Central memory CD4-positive, alpha-beta T cell (primary cell): ENCODE data around the gene JADE3.
"Not testable (repeated sequence)": the region's sequence is repeated elsewhere in the genome, so short reads cannot be mapped to it uniquely, and the experiment has no call there.

ENCODE experiments used
- DNase-seq: peaks from one replicate; pipeline ENCODE4 v3.0.0; 2022

The JADE3 gene

GRCh38 chrX:46938589-46938988, 26.4 kb downstream of the JADE3 start:
- DNase-seq: no peak

- no peak for DNase-seq
Observed at GRCh38 chrX:46941341-46941740, 29.1 kb downstream of the JADE3 start.

GRCh38 chrX:46953137-46953527, 40.9 kb downstream of the JADE3 start:
- DNase-seq: no peak

GRCh38 chrX:46953597-46953996, 41.4 kb downstream of the JADE3 start:
- no peak for DNase-seq

- no peak for DNase-seq
Observed at GRCh38 chrX:46954716-46955115, 42.5 kb downstream of the JADE3 start.

- DNase-seq: not testable (repeated sequence)
Observed at GRCh38 chrX:46956589-46956988, 44.4 kb downstream of the JADE3 start.

- DNase-seq: no peak
Observed at GRCh38 chrX:46957297-46957696, 45.1 kb downstream of the JADE3 start.

- no peak for DNase-seq
Observed at GRCh38 chrX:46959101-46959500, 46.9 kb downstream of the JADE3 start.

GRCh38 chrX:46959985-46960700, 47.9 kb downstream of the JADE3 start:
- DNase-seq: no peak

GRCh38 chrX:46961097-46961496, 48.9 kb downstream of the JADE3 start:
- no peak for DNase-seq

- no peak for DNase-seq
Observed at GRCh38 chrX:46961574-46962283, 49.5 kb downstream of the JADE3 start.

- DNase-seq: no peak
Observed at GRCh38 chrX:46965125-46965758, 53.0 kb downstream of the JADE3 start.

GRCh38 chrX:46967547-46967946, 55.3 kb downstream of the JADE3 start:
- DNase-seq: no peak

GRCh38 chrX:46977046-46977445, 64.8 kb downstream of the JADE3 start:
- not testable (repeated sequence) for DNase-seq

- DNase-seq: peak; percentile 49
Observed at GRCh38 chrX:46978341-46979291, 66.4 kb downstream of the JADE3 start.

GRCh38 chrX:46984705-46985104, 72.5 kb downstream of the JADE3 start:
- no peak for DNase-seq

GRCh38 chrX:46989548-46989947, 77.3 kb downstream of the JADE3 start:
- no peak for DNase-seq

- no peak for DNase-seq
Observed at GRCh38 chrX:46991664-46992063, 79.4 kb downstream of the JADE3 start.

- DNase-seq: no peak
Observed at GRCh38 chrX:46992070-46992469, 79.8 kb downstream of the JADE3 start.

- no peak for DNase-seq
Observed at GRCh38 chrX:46994096-46994495, 81.9 kb downstream of the JADE3 start.

GRCh38 chrX:47012131-47012530, 99.9 kb downstream of the JADE3 start:
- no peak for DNase-seq

- no peak for DNase-seq
Observed at GRCh38 chrX:47026198-47026597, 114.0 kb downstream of the JADE3 start.

GRCh38 chrX:47030339-47030738, 118.1 kb downstream of the JADE3 start:
- DNase-seq: peak; percentile 3
